Pulmonary artery endothelial cell (primary cell): Measurements from ENCODE around the gene EIF4EBP2. TPM values are rescaled to one million over a fixed set of nuclear protein-coding genes. Genes with fewer than 3 reads are reported as not detected.

Source experiments
- DNase-seq: peaks from one replicate; pipeline ENCODE4 v3.0.0-alpha.2; 2011; ENCODE audit warnings: low read depth, low spot score
- total RNA-seq: library from RNA; depleted of rRNA; stranded (reverse); fragments of >200 nt; gene quantifications from 2 replicates; pipeline ENCODE4 v1.2.3, GENCODE V29; 2014

Gene EIF4EBP2
- total RNA-seq, 1 donor from 2014 or later: 20.5 TPM

- no peak for DNase-seq
Observed at GRCh38 chr10:70378122-70378521, 25.8 kb upstream of the EIF4EBP2 start.

- DNase-seq: no peak
Observed at GRCh38 chr10:70379581-70380176, 24.3 kb upstream of the EIF4EBP2 start.

- DNase-seq: no peak
Observed at GRCh38 chr10:70380350-70381135, 23.4 kb upstream of the EIF4EBP2 start.

GRCh38 chr10:70381471-70382421 lies 22.2 kb upstream of the EIF4EBP2 start:
- DNase-seq: no peak

- no peak for DNase-seq
Observed at GRCh38 chr10:70391654-70392053, 12.3 kb upstream of the EIF4EBP2 start.

- no peak for DNase-seq
Observed at GRCh38 chr10:70396140-70396539, 7.8 kb upstream of the EIF4EBP2 start.

GRCh38 chr10:70399177-70399576 lies 4.8 kb upstream of the EIF4EBP2 start:
- DNase-seq: no peak

GRCh38 chr10:70403483-70404035 lies 386 bp upstream of the EIF4EBP2 start:
- no peak for DNase-seq

GRCh38 chr10:70404787-70405036 lies 767 bp downstream of the EIF4EBP2 start:
- no peak for DNase-seq

- DNase-seq: no peak
Observed at GRCh38 chr10:70405037-70405824, 1.3 kb downstream of the EIF4EBP2 start.

- no peak for DNase-seq
Observed at GRCh38 chr10:70409772-70410171, 5.8 kb downstream of the EIF4EBP2 start.

GRCh38 chr10:70410608-70411007 lies 6.7 kb downstream of the EIF4EBP2 start:
- no peak for DNase-seq

- no peak for DNase-seq
Observed at GRCh38 chr10:70412356-70412755, 8.4 kb downstream of the EIF4EBP2 start.

- DNase-seq: no peak
Observed at GRCh38 chr10:70417568-70417967, 13.6 kb downstream of the EIF4EBP2 start.

- DNase-seq: no peak
Observed at GRCh38 chr10:70418229-70418628, 14.3 kb downstream of the EIF4EBP2 start.

- DNase-seq: no peak
Observed at GRCh38 chr10:70418713-70419112, 14.8 kb downstream of the EIF4EBP2 start.

GRCh38 chr10:70424320-70424719 lies 20.4 kb downstream of the EIF4EBP2 start:
- DNase-seq: no peak

- no peak for DNase-seq
Observed at GRCh38 chr10:70425096-70425495, 21.2 kb downstream of the EIF4EBP2 start.

GRCh38 chr10:70426823-70427222 lies 22.9 kb downstream of the EIF4EBP2 start:
- DNase-seq: no peak

GRCh38 chr10:70430493-70431445 lies 26.8 kb downstream of the EIF4EBP2 start:
- DNase-seq: no peak
